GM12892 (cell line): ENCODE results near the gene JAKMIP1.

Experiments
- POLR2A ChIP-seq: IDR thresholded peaks from 2 replicates; pipeline ENCODE4 v1.6.1; 2011; ENCODE audit warnings: low read depth, low read length, control low read depth
- POLR2AphosphoS5 ChIP-seq: IDR thresholded peaks from 2 replicates; pipeline ENCODE4 v1.6.1; 2011; ENCODE audit warnings: low read depth, low read length, control low read depth
- TAF1 ChIP-seq: IDR thresholded peaks from 2 replicates; pipeline ENCODE4 v1.6.1; 2011; ENCODE audit warnings: low read depth, mild to moderate bottlenecking, control low read depth, low read length, borderline replicate concordance

GRCh38 chr4:6200922-6201362 lies 593 bp upstream of the JAKMIP1 start:
- TF ChIP-seq POLR2A (no peak), POLR2AphosphoS5 (no peak), TAF1 (no peak)
